ENCODE results near the gene XPO6.
A peak's percentile ranks its signal among the peaks of the same experiment; 100 is the strongest.
"Not testable (repeated sequence)": the region's sequence is repeated elsewhere in the genome, so short reads cannot be mapped to it uniquely, and the experiment has no call there.

XPO6 gene, protein sequence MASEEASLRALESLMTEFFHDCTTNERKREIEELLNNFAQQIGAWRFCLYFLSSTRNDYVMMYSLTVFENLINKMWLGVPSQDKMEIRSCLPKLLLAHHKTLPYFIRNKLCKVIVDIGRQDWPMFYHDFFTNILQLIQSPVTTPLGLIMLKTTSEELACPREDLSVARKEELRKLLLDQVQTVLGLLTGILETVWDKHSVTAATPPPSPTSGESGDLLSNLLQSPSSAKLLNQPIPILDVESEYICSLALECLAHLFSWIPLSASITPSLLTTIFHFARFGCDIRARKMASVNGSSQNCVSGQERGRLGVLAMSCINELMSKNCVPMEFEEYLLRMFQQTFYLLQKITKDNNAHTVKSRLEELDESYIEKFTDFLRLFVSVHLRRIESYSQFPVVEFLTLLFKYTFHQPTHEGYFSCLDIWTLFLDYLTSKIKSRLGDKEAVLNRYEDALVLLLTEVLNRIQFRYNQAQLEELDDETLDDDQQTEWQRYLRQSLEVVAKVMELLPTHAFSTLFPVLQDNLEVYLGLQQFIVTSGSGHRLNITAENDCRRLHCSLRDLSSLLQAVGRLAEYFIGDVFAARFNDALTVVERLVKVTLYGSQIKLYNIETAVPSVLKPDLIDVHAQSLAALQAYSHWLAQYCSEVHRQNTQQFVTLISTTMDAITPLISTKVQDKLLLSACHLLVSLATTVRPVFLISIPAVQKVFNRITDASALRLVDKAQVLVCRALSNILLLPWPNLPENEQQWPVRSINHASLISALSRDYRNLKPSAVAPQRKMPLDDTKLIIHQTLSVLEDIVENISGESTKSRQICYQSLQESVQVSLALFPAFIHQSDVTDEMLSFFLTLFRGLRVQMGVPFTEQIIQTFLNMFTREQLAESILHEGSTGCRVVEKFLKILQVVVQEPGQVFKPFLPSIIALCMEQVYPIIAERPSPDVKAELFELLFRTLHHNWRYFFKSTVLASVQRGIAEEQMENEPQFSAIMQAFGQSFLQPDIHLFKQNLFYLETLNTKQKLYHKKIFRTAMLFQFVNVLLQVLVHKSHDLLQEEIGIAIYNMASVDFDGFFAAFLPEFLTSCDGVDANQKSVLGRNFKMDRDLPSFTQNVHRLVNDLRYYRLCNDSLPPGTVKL

DNA sequence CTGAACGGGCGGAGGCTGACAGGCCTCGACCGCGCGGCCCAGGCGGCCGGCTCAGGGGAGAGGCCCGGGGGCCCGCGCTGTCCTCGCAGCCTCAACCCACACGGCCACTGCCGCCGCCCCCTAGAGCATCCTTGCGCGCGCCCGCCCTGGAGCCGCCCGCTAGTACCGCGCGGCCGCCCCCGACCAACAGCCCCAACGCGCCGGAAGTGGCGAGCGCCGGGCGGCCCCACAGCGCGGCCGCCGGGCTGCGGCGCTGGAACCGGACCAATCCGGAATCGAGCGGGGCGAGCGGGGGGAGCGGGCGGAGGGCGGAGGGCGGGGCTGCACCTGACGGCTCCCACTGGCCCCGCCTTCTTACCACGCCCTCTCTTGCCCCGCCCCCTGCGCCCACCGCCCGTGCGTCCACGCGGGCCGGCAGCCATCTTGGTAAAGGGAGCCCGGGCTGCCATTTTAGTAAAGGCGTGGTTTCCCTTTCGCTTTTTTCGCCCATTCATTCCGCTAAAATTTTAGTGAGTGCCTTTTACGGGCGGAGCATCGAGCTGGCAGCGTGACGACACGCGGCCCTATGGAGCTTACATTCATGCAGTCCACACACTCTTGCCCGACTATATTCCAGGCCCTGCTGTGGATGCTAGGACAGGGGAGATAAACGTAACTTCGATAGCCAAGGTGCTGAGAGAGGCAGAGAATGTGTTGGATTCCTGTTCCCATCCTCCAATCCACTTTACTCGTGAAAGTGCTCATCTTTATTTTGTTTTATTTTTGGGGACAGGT lies at the start of gene XPO6:
TSS of gene XPO6 (minus strand) at position 208 of the 774 bp plus-strand sequence. CDS start 597 bp downstream, outside the sequence.
- peak; percentile 91 for DNase-seq

DNA sequence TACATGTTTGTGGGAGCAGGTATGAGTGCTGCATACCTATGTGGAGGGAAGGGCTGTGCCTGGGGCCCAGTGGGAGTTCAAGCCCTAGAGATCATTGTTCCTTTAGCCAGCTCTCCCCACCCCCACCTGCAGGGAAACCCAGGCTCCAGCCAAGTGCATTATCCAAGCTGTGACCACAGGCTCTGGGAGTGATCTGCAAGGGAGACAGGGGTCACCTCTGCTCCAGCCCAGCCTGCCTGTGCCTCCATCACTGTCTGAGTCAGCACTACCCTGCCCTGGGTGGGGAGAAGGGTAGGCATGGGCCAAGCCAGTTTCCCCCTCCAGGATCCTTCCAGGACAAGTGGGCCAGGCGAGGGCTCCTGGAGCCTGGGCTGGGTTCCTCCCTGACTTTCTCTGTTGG lies 48.4 kb upstream of the XPO6 start:
- no peak for DNase-seq

DNA sequence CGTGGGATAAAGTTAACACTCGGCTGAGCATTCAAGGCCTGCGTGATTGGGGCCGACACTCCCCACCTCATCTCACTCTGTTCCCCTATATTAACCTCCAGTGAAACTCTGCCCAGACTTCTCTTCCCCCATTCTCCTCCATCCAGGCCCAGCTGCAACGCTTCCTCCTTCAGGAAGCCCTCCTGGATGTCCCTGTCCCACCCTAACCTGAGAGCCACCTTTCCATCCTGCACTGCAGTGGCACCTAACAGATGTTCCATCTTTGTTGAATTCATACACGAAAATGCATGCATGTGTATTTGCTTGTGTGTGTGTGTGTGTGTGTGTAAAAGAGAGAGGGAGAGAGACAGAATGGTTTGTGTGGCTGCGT lies 48.0 kb upstream of the XPO6 start:
- DNase-seq = no peak

DNA sequence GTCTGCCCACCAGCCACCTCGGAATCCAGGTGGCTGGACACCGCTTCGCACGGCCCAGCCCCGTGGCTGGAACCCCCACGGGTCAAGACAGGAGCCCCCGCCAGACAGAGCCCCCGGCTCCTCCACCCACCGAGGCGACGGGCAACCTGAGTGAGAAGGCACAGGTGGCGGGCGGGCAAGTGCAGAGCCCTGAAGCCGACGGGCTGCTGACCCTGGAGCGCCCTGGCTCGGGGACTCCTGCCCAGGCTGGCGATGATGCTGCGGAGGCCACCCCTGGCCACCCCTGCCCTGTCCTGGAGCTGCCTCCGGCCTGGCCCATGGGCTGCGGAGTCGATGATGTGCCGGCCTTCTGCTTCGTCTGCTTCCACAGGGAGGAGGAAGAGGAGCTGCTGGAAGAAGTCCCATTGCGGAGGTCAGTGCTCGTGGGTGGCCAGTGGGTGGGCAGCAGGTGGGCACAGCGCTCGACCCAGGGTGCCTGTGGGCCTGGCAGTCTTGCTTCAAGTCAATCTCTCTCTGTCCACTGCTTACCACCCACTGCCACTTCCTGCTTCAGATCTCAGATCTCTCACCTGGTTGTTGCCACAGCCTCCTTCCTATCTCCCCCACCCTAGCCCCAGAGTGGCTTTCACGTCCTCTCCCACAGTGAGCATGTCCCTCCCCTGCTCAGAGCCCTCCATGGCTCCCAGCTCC lies 47.5 kb upstream of the XPO6 start:
- DNase-seq = no peak

DNA sequence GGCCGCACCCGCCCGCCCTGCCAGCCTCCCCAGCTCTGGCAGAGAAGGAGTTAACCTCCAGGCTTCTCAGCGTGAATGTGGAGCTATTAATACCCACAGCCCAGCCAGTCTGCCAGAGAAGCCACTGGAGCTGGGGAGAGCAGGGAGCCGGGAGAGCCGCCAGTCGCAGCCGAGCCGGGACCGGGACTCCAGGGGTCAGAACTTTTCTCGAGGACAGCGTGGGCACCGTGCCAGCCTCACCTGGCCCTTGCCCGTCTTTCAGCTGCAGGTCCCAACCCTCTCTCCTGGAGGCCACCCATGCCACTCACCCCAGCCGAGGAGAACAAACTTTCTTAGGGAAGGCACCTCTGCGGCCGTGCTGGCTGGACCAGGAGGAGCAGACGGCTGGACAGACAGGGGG lies 46.8 kb upstream of the XPO6 start:
- no peak for DNase-seq

DNA sequence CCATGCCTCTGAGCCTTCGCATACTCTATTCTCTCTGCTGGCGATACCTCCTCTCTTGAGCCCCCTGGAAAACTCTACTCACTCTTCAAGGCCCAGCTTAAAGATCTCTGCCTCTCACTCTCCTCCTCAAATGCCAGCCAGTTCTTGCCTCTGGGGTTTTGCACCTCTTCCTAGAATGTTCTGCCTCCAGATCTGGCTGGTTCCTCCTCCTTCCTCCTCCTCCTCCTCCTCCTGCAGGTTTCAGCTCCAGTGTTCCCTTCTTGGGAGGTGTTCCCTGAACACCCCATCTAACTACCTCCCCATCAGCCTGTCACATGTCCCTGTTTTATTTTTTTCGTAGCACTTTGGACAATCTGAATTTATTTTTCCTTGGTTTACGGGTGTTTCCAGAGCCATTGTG lies 45.5 kb upstream of the XPO6 start:
- no peak for DNase-seq

DNA sequence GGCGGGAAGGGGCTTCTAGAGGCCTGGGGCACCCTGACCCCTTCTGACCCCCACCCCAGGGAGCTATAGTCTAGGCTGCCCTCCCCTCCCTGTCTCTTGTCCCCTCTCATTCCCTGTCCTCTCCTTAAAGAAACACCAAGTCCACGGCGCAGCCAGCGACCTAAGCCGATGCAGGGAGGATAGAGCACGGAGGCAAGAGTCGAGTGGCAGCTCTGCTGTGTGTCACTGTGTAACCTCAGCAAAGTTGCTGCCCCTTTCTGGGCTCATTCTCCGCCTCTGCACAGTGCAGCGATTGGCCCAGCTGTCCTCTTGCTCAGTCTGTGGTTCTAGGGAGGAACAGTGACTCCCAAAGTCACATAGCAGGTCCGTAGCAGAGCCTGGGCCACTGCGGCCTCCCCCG lies 44.1 kb upstream of the XPO6 start:
- no peak for DNase-seq

DNA sequence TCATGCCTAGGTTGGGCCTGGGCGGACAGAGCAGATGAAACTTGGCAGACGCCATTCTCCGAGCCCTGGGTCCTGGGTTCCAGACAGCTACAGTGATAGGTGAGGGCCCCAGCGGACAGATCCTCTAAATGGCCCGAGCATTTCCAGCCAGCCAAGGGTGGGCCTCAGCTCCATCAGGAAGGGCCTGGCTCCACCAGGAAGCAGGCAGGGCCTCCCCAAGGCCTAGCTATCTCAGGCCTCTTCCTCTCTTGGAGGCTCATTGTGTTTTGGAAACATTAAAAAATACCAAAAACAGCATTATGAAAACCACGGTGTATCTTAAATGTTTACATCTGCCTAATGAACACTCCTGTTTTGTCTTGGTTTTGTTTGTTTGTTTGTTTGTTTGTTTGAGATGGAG lies 42.4 kb upstream of the XPO6 start:
- DNase-seq = no peak

DNA sequence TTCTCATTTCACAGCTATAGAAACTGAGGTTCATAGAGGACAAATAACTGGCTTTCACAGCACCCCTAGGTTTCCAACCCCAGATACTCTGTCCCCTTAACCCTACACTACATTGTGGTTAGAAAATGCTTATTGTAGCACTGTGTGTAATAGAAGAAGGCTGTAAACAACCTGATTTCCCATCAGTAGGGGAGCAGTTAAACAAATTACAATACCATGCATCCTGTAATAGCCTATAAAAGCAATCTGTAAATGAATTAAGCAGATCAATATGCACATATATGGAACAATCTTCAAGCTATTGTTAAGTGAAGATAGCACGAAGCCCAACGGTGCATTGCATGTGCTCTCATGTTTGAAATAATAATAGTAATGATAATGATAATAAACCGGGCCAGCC lies 39.2 kb upstream of the XPO6 start:
- no peak for DNase-seq

DNA sequence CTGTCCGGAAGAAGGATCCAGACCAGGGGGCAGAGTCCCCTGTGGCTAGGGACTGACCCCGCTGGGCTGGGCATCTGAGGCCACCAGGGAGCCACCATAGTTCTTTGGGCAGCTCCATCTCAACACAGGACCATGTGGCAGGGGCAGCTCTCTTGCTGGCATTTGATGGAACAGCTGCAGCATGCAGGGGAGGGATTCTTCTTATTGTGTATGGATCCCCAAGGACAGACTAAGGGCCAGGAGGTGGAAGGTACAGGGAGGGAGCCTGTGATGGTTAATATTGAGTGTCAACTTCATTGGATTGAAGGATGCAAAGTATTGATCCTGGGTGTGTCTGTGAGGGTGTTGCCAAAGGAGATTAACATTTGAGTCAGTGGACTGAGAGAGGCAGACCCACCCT lies 37.7 kb upstream of the XPO6 start:
- DNase-seq = not testable (repeated sequence)

DNA sequence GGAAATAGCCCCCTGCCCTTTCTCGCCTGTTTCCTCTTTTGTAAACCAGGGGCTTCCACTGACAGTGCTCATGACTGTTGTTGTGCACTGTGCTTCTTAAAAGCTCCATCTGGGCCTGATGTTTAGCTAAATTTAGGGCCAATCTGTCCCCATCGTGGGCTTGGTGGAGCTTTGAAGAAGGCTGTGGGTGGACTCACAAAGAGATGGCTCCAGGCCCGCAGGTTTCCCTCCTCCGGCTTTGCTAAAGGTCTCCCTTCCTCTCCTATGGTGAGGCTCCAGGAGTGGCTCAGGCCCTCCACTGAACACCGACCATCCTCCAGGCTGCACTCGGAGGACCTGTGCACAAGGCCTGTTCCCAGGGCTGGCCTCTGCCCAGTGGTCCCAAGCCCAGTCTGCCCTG lies 30.2 kb upstream of the XPO6 start:
- DNase-seq = no peak

DNA sequence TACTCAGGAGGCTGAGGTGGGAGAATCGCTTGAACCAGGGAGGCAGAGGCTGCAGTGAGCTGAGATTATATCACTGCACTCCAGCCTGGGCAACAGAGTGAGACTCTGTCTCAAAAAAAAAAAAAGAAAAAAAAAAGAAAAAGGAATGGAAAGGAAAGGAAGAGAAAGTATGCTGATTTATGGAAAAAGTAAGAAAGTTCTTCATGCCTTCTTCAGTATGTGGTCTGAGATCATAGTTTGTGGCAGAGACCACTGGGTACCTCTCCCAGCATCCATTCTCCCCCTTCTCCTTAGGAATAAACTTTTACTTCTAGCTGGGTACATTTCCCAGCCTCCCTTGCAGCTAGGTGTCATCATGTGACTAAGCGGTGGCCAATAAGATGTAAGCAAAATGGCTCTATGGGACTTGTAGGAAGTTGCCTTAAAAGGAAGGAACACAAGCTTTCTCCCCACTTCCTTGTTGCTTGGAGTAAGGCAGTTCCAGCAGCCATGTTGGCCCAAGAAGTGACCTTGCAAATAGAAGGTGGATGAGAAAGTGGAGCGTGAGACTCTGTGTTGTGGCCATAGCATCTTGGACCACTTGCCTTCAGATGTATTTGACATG lies 26.1 kb upstream of the XPO6 start:
- no peak for DNase-seq

DNA sequence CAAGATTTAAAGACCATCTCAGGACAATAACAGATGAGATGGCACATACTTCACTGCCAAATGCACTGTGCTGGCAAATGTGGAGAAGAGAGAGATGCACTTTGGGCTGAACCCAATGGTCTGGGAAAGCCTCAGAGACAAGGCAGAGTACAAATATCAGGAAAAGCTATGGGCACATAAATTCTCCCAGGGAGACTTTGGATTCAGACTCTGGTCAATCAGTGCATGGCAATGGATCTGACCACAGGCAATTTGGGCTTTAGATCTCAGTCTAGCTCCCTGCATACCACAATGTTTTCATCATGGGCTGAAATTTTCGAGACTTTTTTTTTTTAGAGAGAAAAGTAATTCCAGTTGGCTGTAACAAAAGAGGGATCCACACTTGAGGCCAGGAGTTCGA lies 20.0 kb upstream of the XPO6 start:
- no peak for DNase-seq

DNA sequence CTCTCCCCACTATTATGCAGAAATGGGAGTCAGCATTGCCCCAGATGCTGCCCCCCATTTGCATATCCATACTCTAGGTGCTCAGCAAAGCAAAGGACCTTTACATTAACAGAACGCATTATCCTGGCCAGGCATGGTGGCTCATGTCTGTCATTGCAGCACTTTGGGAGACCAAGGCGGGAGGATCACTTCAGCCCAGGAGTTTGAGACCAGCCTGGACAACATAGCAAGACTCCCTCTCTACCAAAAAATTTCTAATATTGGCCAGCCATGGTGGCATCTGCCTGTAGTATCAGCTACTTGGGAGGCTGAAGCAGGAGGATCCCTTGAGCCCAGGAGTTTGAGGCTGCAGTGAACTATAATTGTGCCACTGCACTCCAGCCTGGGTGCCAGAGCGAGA lies 12.1 kb upstream of the XPO6 start:
- not testable (repeated sequence) for DNase-seq

DNA sequence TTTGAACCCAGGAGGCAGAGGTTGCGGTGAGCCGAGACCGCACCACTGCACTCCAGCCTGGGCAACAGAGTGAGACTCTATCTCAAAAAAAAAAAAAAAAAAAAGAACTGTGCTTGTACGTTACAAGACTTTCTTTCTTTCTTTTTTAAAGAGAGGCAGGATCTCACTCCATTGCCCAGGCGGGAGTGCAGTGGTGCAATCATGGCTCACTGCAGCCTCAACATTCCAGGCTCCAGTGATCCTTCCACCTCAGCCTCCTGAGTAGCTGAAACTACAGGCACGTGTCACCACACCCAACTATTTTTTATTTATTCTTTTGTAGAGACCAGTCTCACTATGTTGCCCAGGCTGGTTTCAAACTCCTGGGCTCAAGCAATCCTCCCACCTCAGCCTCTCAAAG lies 8.0 kb upstream of the XPO6 start:
- not testable (repeated sequence) for DNase-seq

DNA sequence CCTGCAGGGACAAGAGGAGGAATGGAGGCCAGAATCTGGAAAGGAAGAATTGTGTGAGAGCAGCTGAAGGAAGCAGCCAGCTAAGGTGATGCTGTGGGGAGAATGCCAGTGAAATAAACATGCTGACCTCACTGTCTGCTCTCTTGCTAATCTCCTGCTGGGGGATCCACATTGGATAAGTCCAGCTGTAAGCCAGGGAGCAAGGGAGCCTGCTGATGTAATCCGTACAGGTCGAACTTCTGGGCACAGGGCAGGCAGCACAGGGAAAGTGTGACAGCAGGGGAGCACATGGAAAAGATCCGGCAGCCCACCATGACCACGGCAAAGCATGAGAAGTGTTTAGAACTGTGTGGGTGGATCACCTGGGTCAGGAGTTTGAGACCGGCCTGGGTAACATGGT lies 7.5 kb upstream of the XPO6 start:
- DNase-seq = no peak

DNA sequence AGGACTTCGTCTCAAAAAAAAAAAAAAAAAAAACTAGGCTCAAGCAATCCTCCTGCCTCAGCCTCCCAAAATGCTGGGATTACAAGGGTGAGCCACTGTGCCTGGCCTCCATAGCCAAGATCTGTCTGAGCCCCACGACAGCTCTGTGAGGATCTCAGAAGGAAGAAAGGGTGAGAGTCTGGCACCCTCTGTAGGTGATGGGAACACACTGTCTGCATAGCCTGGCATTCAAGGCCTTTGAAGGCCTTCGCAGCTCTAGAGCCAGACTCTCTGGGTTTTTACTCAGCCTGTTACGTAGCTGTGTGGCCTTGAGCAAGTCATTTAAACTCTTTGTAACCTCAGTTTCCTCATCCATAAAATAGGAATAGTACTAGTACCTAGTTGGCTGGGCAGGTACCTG lies 6.3 kb upstream of the XPO6 start:
- no peak for DNase-seq

DNA sequence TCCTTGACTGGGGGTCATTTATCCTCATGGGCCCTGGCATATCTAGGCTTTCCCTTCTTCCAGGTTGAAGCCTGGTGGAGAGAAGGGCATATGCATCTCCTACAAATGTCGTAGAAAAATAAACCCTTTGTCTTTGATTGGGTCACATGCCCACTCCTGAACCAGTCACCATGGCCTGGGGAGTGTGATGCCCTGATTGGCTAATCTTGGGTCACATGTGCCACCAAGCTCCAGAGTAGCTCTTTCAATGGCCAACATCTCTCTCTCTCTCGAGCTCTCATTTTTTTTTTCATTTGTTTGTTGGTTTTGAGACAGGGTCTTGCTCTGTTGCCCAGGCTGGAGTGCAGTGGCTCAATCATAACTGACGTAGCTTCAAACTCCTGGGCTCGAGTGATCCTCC lies 5.6 kb upstream of the XPO6 start:
- no peak for DNase-seq

DNA sequence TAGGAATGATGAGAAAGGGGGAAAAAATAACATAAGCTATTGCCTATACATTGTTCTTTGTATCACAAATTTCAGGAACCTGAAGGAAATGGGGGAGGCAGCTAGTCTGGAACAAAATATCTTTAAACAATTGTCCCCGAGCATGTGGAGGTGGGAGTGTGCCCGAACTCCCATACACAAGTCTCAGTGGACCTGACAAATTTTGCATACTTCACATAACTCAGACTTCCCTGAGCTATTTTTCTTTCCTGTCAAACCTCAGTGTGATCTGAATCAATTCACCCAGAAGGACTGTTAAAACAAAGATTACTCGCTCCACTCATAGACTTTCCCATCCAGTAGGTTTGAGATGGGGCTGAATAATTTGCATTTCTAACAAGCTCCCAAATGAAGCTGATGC lies 1.6 kb upstream of the XPO6 start:
- no peak for DNase-seq

DNA sequence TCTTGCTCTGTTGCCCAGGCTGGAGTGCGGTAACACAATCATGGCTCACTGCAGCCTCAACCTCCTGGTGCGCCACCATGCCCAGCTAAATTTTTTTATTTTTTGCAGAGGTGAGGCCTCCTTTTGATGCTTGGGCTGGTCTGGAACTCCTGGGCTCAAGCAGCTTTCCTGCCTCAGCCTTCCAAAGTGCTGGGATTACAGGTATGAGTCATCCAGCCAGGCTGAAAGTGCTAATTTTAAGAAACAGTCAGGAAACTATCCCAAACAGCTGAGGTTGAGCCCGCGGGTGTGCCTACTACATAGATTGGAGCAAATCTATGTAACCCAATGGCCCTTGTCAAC lies 738 bp upstream of the XPO6 start:
- no peak for DNase-seq

DNA sequence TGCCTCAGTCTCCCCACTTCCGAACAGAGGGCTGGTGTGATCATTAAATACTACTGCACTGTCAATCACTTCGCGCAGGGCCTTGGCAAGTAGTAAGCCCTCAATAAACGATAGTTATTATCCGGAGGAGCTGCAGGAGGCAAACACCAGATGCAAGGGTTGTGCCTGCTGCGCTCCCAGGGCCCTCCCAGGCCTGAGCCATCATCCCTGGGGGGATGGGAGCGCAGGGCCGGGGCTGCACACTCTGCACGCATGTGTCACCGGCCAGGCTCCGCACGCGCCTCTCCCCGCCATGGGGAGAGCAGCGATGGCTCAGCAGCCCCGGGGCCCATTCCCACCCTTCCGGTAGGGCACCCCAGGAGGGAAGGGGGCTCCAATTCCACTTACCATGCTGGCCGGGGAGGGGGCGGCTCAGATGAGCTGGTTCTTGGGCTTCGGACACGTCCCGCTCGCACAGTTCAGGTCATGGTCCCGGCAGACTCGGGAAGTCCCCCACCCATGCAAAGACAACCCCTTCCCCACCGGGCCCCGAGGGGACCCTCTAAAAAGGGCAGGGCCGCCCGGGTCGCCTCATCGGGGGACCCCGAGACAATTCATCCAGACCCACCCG lies 681 bp downstream of the XPO6 start:
- DNase-seq = peak; percentile 29

DNA sequence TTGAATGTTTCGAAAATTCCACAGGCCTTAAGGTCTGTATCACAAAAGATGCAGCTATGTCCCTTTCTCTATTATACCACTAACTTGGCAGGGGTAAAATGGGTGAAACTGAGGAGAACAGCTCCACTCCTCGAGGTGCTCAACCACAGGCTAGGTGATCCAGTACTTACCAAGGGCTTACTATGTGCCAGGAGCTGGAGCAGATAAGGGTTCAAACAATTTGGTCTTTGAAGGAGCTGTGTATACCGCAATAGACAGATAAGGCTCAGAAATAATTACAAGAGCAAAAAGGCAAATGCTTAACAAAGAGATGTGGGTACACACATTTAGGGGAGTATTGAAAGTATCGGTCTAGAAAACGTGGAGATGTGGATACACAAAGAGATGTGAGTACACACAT lies 1.5 kb downstream of the XPO6 start:
- no peak for DNase-seq
